Gastrocnemius medialis (tissue), 4 donors: ENCODE data around the gene APOBEC3G. TPM values are rescaled to one million over a fixed set of nuclear protein-coding genes. Genes with fewer than 3 reads are reported as not detected.

Experiments used
- ATAC-seq, 2 donors: fragments of 150-250 bp; one replicate each; pipeline ENCODE4 v1.9.1; 2016
- DNase-seq, 2 donors: peaks; one replicate each; pipeline ENCODE4 v3.0.0-alpha.2; 2019
- H3K27ac ChIP-seq, 4 donors: fragments of 200-600 bp; sonication (generic); 1 replicate in 1 of 4; 2 replicates in 3 of 4; pipeline ENCODE4 v1.5.1; 2016 to 2018; ENCODE audit warnings: mild to moderate bottlenecking in 2 of 4, moderate library complexity in 1 of 4
- H3K27me3 ChIP-seq, 3 donors: fragments of 200-600 bp; sonication (generic) in 2 of 3; 1 replicate in 1 of 3; 2 replicates in 2 of 3; pipeline versions ENCODE4 v1.5.1 to v1.6.0; 2016 to 2019; ENCODE audit warnings: mild to moderate bottlenecking in 1 of 3, moderate library complexity in 1 of 3
- H3K36me3 ChIP-seq, 2 donors: fragments of 200-600 bp; sonication (generic) in 1 of 2; one replicate each; pipeline ENCODE4 v1.5.1; 2017 to 2018
- H3K4me1 ChIP-seq, 2 donors: fragments of 200-600 bp; sonication (generic) in 1 of 2; one replicate each; pipeline ENCODE4 v1.5.1; 2016 to 2017; ENCODE audit warnings: mild to moderate bottlenecking in 2 of 2
- H3K4me3 ChIP-seq, 4 donors: fragments of 200-600 bp; sonication (generic) in 3 of 4; 1 replicate in 1 of 4; 2 replicates in 3 of 4; pipeline ENCODE4 v1.5.1; 2016 to 2019; ENCODE audit warnings: mild to moderate bottlenecking in 2 of 4
- H3K9me3 ChIP-seq, 3 donors: fragments of 200-600 bp; sonication (generic) in 2 of 3; 1 replicate in 1 of 3; 2 replicates in 2 of 3; pipeline ENCODE4 v1.5.1; 2016 to 2019
- CTCF ChIP-seq, 5 experiments: fragments of 450-650 bp in 3 of 5; fragments of 200-600 bp in 2 of 5; sonication (generic) in 2 of 5; IDR thresholded peaks in 4 of 5; conservative IDR thresholded peaks in 1 of 5; 1 replicate in 4 of 5; 2 replicates in 1 of 5; pipeline ENCODE4 v1.5.1; 2016 to 2019; ENCODE audit warnings: antibody characterized with exemption in 5 of 5, mild to moderate bottlenecking in 3 of 5, moderate library complexity in 3 of 5
- POLR2A ChIP-seq, 2 donors: fragments of 450-650 bp; IDR thresholded peaks; one replicate each; pipeline ENCODE4 v1.6.1; 2017; ENCODE audit warnings: antibody characterized with exemption in 2 of 2, mild to moderate bottlenecking in 2 of 2, moderate library complexity in 2 of 2
- in situ Hi-C, 4 donors: fragments of 200-750 bp; cut with MboI; loops; one replicate each; pipeline versions ENCODE4 v1.15.0 to v1.8.0; 2017; ENCODE audit warnings: low sequenced_read_pairs in 4 of 4
- intact Hi-C: fragments of 100-400 bp; cut with DNase I; formaldehyde crosslinking; loops from one replicate; pipeline ENCODE4 v1.15.1; 2023; ENCODE audit warnings: low total_unique reads
- total RNA-seq, 4 donors: library from RNA; depleted of rRNA; stranded (reverse); fragments of >200 nt; gene quantifications; one replicate each; pipeline versions ENCODE4 v1.1.0 to v1.2.3, GENCODE V29; 2016

Gene APOBEC3G
- total RNA-seq, 4 donors from 2014 or later, result 0.86 to 3.7 (median 2.5) TPM

GRCh38 chr22:39095971-39096370 is 18.9 kb downstream of the APOBEC3G start:
- Histone ChIP-seq H3K36me3 (no peaks in the 10 kb centered on the region), H3K27ac (no peak overlapping the region), H3K9me3 (no peaks in the 10 kb centered on the region), H3K4me1 (no peaks in the 10 kb centered on the region), H3K27me3 (no peaks in the 10 kb centered on the region), H3K4me3 (no peak overlapping the region)
- in situ Hi-C loops (no loop called here), intact Hi-C loops (no loop called here)
- TF ChIP-seq CTCF (IDR thresholded peaks at IDR 0.05 in 4 of 5, conservative IDR thresholded peaks at IDR 0.05 in 1 of 5) (no peak), POLR2A (IDR thresholded peaks at IDR 0.05) (no peak)
- no peak for DNase-seq
- ATAC-seq, result no peak

GRCh38 chr22:39097098-39098020 is 20.3 kb downstream of the APOBEC3G start, which contains the start of gene APOBEC3H:
APOBEC3H (plus strand) TSS chr22:39097244; CDS start chr22:39100279, 3,035 bp downstream.
- Histone ChIP-seq H3K36me3 (no peaks in the 10 kb centered on the region), H3K27ac (no peak within 1 kb of the TSS), H3K27me3 (no peaks in the 10 kb centered on the region), H3K9me3 (no peaks in the 10 kb centered on the region), H3K4me1 (no peaks in the 10 kb centered on the region), H3K4me3 (no peak within 1 kb of the TSS)
- TF ChIP-seq POLR2A (IDR thresholded peaks at IDR 0.05) (no peak), CTCF (IDR thresholded peaks at IDR 0.05 in 4 of 5, conservative IDR thresholded peaks at IDR 0.05 in 1 of 5) (no peak)
- DNase-seq (no peak), ATAC-seq (no peak)
- intact Hi-C loops, result no loop called here
- in situ Hi-C loops, result no loop called here

GRCh38 chr22:39098026-39098425 is 21.0 kb downstream of the APOBEC3G start:
- ATAC-seq (no peak), DNase-seq (no peak)
- Histone ChIP-seq H3K9me3 (no peaks in the 10 kb centered on the region), H3K36me3 (no peaks in the 10 kb centered on the region), H3K27ac (no peak overlapping the region), H3K4me1 (no peaks in the 10 kb centered on the region), H3K27me3 (no peaks in the 10 kb centered on the region), H3K4me3 (no peak overlapping the region)
- intact Hi-C loops (no loop called here), in situ Hi-C loops (no loop called here)
- TF ChIP-seq POLR2A (IDR thresholded peaks at IDR 0.05), result no peak

- no peak for ATAC-seq
- Histone ChIP-seq H3K36me3 (no peaks in the 10 kb centered on the region), H3K4me1 (no peaks in the 10 kb centered on the region), H3K4me3 (no peak overlapping the region), H3K27ac (no peak overlapping the region), H3K9me3 (no peaks in the 10 kb centered on the region), H3K27me3 (no peaks in the 10 kb centered on the region)
- no peak for DNase-seq
- in situ Hi-C loops (no loop called here), intact Hi-C loops (no loop called here)
- TF ChIP-seq POLR2A (IDR thresholded peaks at IDR 0.05) (no peak), CTCF (IDR thresholded peaks at IDR 0.05 in 4 of 5, conservative IDR thresholded peaks at IDR 0.05 in 1 of 5) (no peak)
Measured at GRCh38 chr22:39098576-39098975, 21.5 kb downstream of the APOBEC3G start.

GRCh38 chr22:39101226-39101625 is 24.2 kb downstream of the APOBEC3G start:
- no peak overlapping the region for H3K27ac ChIP-seq
- in situ Hi-C loops (no loop called here), intact Hi-C loops (no loop called here)
- no peaks in the 10 kb centered on the region for H3K9me3 ChIP-seq
- TF ChIP-seq POLR2A (IDR thresholded peaks at IDR 0.05) (no peak), CTCF (IDR thresholded peaks at IDR 0.05 in 4 of 5, conservative IDR thresholded peaks at IDR 0.05 in 1 of 5) (no peak)
- ATAC-seq, result no peak
- H3K27me3 ChIP-seq, result no peaks in the 10 kb centered on the region
- H3K4me1 ChIP-seq, result no peaks in the 10 kb centered on the region
- no peak overlapping the region for H3K4me3 ChIP-seq
- no peaks in the 10 kb centered on the region for H3K36me3 ChIP-seq
- no peak for DNase-seq
